Activated CD8-positive, alpha-beta memory T cell treated with anti-CD3 and anti-CD28 coated beads, Interleukin-2, amount 50 U/mL, for 4 hours (primary cell): ENCODE data around the gene MDGA2.
"Not testable (repeated sequence)": the region's sequence is repeated elsewhere in the genome, so short reads cannot be mapped to it uniquely, and the experiment has no call there.

Source experiments
- DNase-seq: peaks from one replicate; pipeline ENCODE4 v3.0.0-alpha.2; 2020

Gene MDGA2

DNA sequence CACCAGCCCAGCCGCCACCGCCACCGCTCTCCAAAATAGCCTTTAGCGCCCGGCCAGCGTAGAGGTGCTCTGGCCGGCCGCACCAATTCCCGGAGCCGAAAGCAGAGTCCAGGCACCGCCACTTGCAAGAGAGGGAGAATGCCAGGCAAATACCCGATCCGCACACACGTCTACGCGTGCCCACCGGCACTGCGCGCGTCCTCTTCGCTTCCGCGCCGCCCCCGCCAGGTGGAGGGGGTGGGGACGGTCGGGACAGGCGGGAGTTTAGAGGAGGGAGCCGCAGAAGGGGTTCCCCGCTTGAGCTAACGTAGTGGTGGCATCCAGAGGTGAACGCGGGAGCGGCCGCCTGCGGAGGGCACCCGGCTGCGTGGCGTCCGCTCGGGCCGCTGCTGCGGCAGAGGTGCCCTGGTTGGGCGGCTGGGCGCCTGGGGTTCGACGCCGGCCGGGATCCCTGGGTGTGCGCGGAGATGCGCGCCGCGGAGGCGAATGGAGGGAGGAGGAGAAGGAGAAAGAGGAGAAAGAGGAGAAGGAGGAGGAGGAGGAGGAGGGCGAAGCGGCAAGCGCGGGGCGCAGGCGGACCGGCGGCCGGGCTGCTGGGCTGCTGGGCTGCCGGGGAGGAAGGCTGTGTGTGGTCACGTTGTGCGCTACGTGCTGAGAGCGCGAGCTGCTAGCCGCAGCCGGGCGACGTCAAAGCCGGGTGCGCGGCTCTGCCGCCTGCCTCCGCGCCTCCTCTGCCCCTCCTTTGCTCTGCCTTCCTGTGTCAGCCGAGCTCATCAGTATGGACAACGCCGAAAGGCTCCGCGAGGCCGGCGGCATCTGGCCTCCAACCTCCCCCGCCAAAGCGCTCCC lies at the start of gene MDGA2:
Gene MDGA2 (minus strand): TSS at position 140 of the 849 bp plus-strand sequence.
- no peak for DNase-seq

DNA sequence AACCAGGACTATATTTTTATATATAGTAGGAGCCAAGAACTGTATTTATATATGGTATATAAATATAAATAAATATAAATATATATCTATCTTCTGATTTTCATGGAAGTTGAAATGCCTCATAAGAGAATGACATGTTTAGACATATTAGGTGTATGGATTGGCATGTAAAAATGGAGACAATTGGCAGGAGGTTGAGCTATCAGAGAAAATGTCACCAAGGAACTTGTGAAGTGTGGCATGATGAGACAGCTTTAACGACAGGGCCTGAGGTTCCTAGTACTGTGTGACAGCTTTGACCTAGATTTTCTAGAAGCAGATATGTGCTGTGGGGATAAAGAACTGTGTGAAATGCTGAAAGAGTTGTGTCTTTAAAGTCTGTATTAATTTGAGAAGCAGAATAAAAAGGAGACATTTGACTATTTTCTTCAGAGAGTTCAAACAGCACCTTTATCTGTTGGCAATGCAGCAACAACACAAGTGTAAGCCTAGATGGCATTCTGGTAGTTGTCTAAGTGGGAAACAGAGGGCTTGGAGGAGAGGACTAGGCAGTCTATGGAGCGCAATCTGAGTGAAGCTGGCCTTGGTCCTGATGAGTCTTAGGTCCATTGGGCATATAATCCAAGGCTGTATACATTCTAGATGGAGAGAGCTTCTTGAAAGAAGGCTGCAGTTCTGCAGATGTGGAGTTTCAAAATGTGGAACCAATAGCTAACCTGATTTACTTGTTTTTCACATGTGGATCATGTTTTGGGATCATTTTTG lies 47.7 kb upstream of the MDGA2 start:
- DNase-seq, result no peak

DNA sequence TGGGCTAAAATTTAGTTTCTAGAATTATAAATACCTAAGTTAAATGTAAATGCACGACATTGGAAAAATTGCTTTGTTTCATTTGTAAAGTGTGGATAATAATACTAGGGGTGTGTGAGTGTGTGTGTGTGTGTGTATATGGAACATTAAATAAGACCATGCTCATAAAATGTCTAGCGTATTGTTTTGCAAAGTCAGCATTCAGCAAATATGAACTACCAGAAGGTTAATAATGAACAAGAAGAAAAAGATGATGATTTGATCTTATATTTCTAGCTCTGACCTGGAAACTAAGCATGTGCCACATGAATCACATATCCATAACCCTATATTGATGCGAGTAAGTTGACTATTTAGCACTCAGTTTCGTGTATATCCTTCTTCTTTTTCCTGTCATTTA lies 44.9 kb upstream of the MDGA2 start:
- DNase-seq, result no peak

DNA sequence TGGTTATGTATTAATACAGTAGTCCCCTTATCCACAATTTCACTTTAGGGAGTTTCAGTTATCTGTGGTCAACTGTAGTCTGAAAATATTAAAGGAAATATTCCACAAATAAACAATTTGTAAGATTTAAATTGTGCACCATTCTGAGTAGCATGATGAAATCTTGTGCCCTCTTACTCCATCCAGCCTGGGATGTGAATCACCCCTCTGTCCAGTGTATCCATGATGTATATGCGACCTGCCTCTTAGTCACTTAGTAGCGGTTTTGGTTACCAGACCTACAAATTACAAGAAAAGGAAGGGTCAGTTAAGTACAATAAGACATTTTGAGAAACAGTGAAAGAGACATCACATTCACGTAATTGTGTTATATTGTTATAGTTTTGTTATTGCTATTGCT lies 39.9 kb upstream of the MDGA2 start:
- no peak for DNase-seq

DNA sequence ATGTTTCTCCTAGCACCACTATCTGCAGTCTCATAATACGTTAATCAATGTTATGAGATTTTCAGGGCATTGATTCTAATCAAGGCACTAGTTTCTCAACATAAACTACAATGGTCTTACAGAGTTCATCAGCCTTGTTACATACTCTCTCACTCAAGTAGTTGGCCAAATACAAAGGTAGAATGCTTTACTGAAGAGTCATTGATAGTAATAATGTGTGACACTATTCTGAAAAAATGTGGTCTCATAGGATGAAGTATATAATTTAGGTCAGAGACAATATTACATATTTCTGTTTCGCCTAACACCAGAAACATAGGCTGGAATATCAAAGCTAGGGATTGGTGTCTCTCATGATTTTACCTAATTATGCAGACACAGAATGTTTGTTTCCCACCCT lies 35.2 kb upstream of the MDGA2 start:
- DNase-seq, result no peak

DNA sequence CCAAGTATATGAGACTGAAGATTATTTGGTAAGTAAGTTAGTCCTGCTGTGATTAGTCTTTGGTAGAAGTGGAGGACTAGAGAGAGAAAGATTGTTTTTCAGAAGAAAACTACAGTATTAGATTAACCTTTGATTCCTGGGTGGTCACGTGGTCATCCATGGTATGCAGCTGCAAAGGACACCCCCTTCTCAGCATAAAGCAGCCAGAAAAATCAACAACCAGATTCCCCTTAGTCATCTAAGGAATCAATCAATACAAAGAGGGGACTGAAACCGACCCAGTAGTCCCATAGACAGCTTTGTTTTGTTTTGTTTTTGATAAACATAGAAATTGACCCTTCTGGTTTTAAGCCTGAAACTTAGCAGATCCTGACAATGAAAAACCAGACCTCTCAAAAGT lies 30.3 kb upstream of the MDGA2 start:
- DNase-seq, result no peak

DNA sequence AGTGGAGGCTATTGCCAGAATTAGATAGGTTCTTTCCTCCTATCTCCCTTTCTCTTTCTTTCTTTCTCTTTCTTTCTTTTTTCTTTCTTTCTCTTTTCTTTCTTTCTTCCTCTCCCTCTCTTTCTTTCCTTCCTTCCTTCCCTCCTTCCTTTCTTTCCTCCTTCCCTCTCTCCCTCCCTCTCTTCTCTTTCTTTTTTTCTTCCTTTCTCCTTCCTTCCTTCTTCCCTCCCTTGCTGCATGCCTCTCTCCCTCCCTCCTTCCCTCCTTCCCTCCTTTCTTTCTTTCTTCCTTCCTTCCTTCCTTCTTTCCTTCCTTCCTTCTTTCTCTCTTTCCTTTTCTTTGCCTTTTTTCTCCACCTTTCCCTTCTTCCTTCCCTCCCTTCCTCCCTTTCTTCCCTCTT lies 16.4 kb upstream of the MDGA2 start:
- DNase-seq, result no peak

DNA sequence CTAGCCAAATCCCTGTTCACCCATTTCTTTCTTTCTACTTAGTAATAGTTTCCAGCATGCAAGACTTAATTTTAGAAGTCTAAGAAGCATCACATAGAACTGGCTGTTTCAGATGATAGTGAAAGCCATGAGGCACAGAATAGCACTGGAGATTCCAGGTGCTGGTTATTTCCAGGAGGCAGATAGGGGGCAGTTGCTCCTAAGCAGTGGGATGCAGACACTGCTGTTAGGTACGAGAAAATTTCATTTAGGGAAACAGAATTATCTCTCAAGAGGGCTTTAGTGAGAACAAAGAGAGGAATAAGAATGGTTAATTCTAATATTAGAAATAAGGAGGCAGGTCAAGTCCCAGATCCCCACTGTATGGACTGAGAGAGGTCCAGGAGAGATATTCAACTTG lies 3.6 kb upstream of the MDGA2 start:
- DNase-seq, result no peak

DNA sequence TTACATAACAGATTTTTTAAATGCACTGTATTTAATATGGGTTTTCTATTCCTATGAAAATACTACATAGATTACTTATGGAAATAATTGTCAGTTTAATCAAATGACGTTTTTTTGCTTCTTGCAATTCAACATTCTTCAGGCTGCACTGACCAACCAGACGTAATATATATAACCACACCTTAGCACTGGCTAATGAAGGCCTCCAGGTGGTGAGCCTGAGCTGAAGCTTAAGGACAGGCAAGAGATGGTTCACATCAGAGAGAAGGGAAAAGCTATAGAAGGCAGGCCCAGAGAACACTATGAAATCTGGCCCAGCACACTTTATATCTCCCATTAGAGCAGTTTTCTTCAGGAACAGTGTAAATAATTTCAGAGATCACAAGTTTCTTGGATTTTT lies 2.8 kb upstream of the MDGA2 start:
- no peak for DNase-seq

DNA sequence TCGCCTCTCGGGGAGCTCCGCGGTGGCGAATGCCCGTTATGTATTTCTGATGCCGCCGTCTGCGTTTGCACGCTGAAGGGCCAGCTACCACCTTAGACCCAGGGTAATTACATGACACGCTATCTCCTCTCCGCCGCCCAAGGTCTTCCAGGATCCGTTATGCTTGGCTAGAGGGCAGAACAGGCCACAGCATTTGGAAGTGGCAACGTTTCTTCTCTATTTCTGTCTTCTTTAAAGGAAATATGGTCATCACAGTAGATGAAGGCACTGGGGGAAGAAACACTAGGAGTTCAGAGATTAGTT lies 861 bp upstream of the MDGA2 start:
- no peak for DNase-seq

DNA sequence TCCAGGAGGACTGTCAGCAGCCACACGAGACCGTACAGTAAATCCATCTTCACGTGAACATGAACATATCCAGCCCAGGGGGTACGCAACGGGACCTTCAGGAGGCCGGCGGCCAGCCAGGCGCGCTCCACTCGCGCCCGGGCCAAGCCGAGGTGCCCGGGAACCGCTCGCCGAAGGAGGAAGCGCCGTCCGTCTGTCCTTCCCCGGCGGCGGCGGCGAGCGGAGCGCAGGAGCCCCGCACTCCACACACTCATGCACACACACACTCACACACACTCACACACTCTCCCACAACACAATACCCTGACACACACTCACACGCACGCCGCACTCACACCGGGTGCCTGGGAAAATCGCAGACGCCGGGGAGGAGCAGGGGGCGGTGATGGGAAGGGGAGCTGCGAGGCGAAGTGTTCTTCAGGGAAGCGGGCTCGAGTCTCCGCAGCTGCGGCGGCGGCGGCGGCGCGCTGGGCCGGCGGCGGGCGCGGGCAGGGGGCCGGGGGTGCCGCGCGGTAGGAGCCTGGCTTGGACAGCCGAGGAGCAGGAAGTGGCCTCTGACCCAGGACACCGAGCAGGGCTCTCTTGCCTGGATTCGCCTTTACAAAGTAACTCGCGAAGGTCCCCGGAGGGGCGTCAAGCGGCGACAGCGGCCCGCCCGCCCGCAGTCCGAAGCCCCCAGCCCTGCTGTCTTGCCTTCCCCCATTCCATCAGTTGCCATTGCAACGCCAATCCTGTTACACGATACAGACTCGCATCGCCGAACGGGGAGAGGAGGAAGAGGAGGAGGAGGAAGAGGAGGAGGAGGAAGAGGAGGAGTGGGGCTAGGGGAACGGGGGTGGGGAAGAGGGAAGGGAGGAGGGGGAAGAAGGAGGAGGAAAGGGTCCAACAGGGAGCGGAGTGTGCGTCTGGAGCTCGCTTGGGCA lies 601 bp downstream of the MDGA2 start:
- no peak for DNase-seq

DNA sequence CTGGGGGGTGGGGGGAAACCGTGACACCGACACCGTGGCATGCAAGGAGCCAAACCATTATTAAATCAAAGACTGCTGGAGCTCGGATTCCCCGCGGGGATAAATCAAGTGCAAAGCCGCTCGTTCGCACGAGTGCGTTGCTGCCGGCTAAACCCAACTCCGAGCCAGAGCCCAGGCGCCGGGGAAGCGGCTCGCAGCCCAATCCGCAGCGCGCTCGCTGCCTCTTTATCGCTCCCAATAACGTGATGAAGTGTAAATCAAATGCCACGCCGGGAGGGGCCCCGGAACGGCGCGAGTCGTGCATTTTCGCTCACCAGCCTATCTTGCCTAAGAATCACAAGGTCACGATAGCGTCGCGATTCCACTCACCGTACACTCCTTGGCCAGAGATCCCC lies 1.3 kb downstream of the MDGA2 start:
- no peak for DNase-seq

DNA sequence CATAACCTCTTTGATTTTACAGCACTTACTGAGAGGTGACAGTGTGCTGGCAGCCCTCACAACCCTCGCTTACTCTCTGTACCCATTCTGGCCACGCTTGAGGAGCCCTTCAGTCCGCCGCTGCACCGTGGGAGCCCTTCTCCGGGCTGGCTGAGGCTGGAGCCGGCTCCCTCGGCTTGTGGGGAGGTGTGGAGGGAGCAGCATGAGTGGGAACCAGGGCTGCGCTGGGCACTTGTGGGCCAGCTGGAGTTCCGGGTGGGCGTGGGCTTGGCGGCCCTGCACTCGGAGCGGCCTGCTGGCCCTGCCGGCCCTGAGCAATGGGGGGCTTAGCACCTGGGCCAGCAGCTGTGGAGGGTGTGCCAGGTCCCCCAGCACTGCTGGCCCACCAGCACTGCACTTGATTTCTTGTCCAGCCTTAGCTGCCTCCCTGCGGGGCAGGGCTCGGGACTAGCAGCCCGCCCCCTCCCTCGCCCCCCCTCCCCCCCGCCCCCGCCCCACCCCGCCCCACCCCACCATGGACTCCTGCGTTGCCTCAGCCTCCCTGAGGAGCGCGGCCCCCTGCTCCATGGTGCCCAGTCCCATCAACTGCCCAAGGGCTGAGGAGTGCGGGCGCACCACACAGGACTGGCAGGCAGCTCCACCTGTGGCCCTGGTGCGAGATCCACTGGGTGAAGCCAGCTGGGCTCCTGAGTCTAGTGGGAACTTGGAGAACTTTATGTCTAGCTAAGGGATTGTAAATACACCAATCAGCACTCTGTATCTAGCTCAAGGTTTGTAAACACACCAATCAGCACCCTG lies 9.9 kb downstream of the MDGA2 start:
- DNase-seq, result no peak

DNA sequence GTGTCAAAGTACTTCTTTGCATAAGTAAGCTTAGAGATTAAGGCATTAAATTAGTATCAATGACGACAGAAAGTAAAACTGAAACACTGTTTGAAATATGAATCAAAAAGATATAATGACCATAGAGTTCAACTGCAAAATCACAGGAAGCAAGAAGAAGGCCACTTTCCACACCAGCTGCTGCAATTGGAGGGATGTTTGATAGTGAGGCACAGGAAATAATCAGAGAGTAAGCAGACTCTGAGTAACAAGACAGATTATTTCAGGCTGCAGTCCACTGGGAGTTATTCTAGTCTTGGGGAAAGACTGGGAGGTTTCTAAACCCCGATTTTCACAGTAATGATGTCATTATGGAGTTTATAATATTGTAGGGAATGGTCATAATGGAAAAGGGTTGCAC lies 12.9 kb downstream of the MDGA2 start:
- DNase-seq, result no peak

DNA sequence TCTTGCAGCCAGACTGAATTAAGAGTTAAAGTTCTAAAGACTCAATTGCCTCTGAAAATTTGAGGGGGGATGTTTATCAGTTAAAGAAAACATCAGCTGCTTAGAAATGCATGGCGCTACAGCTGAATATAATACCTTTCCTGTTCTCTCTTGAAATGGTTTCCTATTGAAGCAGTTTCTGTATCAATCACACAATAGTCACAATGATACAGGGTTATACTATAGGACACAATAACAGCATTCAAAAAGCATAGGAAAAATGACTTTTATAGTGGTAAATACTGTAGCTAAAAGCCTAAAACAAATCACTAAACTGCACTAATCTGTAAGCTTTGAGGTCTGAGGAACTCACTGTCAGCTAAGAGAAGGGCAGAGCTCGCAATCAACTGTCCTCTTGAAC lies 15.2 kb downstream of the MDGA2 start:
- no peak for DNase-seq

DNA sequence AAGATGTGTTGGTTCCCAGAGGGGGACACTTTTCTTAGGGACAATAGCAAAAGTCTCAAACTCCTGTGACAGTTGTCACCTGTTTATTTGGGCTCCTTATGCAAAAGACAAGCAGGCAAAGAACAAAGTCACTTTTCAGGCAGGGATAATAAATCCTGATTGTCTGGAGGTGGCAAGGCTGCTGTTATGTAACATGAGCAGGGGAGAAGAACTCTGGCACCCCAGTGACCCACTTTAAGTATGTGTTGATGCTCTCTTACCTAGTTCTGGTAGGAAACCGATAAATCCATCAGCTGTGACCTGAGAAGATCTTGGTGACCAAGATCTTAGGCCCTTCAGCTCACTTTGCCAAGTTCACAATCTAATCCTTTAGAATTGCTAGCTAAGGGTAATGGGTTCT lies 17.4 kb downstream of the MDGA2 start:
- DNase-seq, result no peak

DNA sequence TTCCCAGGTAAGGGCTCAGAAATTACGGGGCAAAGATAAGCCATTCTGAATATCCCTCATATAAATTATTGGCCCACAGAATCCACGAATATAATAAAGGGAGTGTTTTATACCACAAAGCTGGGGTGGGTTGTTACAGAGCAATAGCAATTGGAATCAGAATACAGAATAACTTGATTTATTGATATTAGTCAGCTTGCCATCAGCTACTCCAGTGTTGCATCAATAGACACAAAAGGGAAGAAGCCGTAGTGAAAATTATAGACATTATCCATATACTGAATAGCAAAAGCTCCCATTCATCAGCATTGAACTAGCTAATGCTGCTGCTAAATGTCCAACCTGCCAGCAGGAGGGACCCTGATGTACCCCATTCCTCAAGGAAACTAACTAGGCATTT lies 18.3 kb downstream of the MDGA2 start:
- no peak for DNase-seq

DNA sequence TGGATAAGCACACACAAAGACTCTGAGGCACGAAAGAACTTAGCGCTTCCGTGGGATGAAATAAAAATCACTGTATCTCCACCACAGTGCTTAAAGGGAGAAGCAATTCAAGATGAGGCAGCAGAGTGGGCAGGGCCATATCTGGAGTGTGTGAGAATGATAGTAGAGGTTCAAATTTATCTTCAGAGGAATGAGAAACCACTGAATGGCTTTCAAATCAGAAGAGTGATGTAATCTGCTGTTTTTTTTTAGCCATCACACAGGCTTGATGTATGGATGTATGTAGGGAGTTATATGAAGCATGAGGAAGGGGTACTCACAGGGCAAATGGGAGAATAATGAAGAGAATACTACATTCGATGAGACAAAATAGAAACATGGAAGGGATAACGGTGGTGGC lies 24.1 kb downstream of the MDGA2 start:
- DNase-seq, result no peak

DNA sequence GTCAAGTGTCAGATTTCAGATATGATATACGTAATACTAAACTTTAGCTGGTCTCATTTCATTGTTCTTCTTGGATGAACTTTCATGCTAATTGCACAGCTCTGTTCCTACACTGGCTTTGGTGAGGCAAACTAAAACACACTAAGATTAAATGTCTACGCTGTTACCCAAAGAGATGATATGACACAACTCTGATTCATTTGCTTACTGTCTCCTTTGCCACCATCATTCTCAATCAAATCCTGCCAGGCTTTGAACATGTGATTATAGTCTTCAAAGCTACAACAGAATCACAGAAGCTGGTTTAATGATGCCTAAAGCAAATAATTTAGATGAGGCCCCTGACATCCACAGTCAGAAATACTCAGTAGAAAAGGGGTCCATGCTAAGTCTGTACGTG lies 37.7 kb downstream of the MDGA2 start:
- DNase-seq, result no peak

DNA sequence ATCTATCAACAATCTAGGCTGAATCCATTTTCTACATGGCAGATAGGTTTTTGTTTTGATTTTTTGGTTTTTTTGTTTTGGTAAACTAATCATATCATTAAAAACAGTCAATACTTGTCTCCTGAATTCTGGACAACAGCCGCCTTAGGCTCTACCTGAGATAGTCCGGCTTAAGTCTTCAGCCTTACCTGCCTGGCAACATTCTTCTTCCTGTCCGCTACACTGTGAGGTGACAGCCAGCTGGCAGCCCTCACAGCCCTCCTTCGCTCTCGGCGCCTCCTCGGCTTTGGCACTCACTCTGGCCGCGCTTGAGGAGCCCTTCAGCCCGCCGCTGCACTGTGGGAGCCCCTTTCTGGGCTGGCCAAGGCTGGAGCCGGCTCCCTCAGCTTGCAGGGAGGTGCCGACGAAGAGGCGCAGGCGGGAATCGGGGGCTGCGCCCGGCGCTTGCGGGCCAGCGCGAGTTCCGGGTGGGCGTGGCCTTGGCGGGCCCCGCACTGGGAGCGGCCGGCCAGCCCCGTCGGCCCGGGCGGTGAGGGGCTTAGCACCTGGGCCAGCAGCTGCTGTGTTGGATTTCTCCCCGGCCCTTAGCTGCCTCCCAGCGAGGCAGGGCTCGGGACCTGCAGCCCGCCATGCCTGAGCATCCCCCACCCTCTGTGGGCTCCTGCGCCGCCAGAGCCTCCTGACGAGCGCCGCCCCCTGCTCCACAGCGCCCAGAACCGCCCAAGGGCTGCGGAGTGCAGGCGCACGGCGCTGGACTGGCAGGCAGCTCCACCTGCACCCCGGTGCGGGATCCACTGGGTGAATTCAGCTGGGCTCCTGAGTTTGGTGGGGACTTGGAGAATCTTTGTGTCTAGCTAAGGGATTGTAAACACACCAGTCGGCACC lies 49.0 kb downstream of the MDGA2 start:
- no peak for DNase-seq

DNA sequence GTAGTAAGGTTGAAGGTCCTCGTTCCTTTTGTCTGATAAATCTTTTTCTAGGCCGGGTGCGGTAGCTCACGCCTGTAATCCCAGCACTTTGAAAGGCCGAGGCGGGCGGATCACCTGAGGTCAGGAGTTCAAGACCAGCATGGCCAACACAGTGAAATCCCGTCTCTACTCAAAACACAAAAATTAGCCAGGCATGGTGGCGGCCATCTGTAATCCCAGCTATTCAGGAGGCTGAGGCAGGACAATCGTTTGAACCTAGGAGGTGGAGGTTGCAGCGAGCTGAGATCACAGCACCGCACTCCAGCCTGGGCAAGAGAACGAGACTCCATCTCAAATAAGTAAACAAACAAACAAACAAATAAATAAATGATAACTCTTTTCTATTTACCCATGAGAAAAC lies 51.3 kb downstream of the MDGA2 start:
- DNase-seq, result not testable (repeated sequence)

DNA sequence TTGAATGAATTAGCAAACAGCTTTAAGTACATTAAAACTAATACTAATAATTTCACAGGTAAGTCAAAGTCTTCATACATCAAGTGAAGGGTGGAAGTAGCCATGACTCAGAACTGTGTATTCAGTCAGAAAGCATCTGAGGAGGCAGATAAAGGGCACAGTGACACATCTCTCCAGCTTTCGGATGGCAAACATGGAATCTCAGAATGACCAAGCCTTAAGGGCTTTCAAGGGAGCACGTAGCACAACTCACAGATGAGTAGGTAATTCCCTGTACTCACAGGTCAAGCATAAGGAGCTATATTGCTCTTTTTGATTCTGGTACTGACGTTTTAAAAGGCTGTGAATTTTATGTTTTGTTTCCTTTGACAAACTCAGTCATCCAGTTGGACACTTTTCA lies 56.0 kb downstream of the MDGA2 start:
- no peak for DNase-seq
